ENCODE results near the gene UBXN6.
A peak's percentile ranks its signal among the peaks of the same experiment; 100 is the strongest.

UBXN6 gene

GRCh38 chr19:4456843-4457653 is 546 bp downstream of the UBXN6 start:
- peak; percentile 83 for DNase-seq (ENCODE audit: low spot score)

GRCh38 chr19:4456476-4456842 is 1.1 kb downstream of the UBXN6 start:
- no peak for DNase-seq (ENCODE audit: low spot score)

GRCh38 chr19:4455719-4456475 is 1.7 kb downstream of the UBXN6 start:
- no peak for DNase-seq (ENCODE audit: low spot score)

GRCh38 chr19:4454747-4455718 is 2.6 kb downstream of the UBXN6 start:
- no peak for DNase-seq (ENCODE audit: low spot score)

GRCh38 chr19:4453232-4454179 is 4.1 kb downstream of the UBXN6 start:
- DNase-seq (ENCODE audit: low spot score): no peak

GRCh38 chr19:4452230-4452990 is 5.2 kb downstream of the UBXN6 start:
- DNase-seq (ENCODE audit: low spot score): no peak

GRCh38 chr19:4449639-4450028 is 8.0 kb downstream of the UBXN6 start:
- no peak for DNase-seq (ENCODE audit: low spot score)

- no peak for DNase-seq (ENCODE audit: low spot score)
Observed at GRCh38 chr19:4449022-4449638, 8.5 kb downstream of the UBXN6 start.

- no peak for DNase-seq (ENCODE audit: low spot score)
Observed at GRCh38 chr19:4448147-4448985, 9.2 kb downstream of the UBXN6 start.

- DNase-seq (ENCODE audit: low spot score): no peak
Observed at GRCh38 chr19:4447327-4448146, 10.1 kb downstream of the UBXN6 start.

- no peak for DNase-seq (ENCODE audit: low spot score)
Observed at GRCh38 chr19:4446704-4447200, 10.8 kb downstream of the UBXN6 start.

GRCh38 chr19:4445963-4446703 is 11.5 kb downstream of the UBXN6 start:
- no peak for DNase-seq (ENCODE audit: low spot score)

GRCh38 chr19:4444765-4445741 is 12.5 kb downstream of the UBXN6 start:
- DNase-seq (ENCODE audit: low spot score): no peak

GRCh38 chr19:4443966-4444764 is 13.4 kb downstream of the UBXN6 start:
- DNase-seq (ENCODE audit: low spot score): no peak

- DNase-seq (ENCODE audit: low spot score): no peak
Observed at GRCh38 chr19:4443188-4443587, 14.4 kb downstream of the UBXN6 start.
